GM18526 (cell line): Measurements from ENCODE around the gene JARID2.

Experiments used
- POLR2A ChIP-seq: IDR thresholded peaks from 3 replicates; pipeline ENCODE4 v1.6.1; 2011; ENCODE audit not compliant: insufficient read length; ENCODE audit errors: extremely low read depth

Gene JARID2

GRCh38 chr6:15242937-15243614 lies 2.8 kb upstream of the JARID2 start:
- no peak for TF ChIP-seq POLR2A

DNA sequence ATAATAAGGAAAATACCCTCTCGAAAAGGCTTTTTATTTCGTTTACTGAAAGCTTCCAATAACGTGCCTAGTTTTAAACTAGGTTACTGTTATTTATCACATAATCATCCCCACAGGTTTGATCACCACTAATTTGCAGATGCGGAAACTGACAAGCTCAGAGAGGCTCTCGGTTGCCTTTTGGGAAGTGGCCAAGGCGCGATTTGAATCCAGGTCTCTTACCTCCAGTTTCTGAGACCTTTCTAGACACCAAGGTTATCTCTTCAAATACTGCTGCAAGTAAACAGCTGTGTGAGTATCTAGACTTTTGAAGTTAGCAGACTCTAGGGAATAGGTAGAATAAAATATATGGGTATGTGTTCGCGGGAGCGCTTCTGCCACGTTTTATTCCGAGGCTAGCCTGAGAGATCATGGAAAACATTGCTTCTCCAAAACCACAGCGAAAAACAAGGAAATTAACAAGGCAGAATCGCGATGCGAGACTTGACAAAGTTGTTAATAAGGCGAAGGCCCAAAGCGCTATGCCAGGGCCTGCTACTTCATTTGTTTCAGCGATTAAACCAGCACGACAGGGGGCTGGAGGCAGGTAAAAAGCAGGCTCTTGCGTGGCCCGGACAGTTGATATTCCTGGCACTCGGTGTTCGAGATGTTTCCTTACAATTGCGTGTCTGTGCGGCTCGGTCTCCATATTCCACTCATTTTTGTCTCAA lies 1.8 kb upstream of the JARID2 start:
- TF ChIP-seq POLR2A, result no peak

DNA sequence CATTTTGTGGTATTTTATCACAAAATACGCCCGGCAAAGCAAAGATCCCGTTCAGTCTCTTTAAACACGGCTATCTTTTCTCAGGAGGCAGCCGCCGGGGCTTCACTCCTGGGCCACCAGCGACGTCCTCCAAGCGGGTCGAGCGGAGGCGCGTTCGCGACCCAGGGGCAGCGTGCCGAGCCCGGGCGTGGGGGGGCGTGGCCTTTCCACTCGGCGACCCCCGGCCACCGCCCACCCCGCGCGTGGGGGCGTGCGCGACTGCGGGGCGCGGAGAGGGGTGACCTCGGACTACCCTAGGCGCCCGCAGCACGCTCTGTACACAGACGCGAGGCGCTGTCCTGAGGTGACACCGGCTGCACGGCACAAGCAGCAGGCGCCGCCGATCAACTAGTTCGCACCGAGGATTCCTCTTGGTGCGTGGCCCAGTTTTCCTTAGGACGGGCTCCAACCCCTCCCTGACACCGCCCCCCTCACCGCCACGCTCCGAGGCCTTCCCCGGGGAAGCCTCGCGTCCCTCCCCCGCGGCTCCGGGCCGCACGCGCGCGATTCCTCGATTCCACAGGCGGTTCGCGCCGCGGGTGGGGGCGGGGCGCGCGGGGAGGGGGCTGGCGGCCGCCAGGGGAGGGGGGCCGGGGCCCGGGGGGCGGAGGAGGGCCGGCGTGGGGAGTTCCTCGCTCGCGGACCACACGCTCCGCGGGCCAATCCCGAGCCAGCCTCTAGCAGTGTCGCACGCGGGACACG lies 1.1 kb upstream of the JARID2 start:
- TF ChIP-seq POLR2A, result peak; percentile 51

DNA sequence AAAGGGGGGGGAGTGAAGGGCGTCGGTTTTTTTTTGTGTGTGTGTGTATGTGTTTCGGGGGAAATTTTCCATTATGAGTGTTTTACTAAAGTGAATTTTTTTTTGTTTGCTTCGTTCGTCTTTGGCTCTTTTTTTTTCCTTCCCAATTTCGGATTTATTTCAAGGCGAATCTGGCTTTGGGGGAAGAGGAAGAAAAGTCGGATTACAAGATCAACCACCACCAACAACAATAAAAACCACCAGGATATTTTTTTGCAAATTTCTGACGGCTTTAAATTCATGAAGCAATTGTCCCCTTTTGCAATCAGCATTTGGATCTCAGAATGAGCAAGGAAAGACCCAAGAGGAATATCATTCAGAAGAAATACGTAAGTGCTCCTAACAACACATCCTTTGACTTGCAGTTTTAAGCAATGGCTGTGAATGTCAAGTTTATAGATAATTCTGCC lies 372 bp downstream of the JARID2 start:
- TF ChIP-seq POLR2A, result no peak

DNA sequence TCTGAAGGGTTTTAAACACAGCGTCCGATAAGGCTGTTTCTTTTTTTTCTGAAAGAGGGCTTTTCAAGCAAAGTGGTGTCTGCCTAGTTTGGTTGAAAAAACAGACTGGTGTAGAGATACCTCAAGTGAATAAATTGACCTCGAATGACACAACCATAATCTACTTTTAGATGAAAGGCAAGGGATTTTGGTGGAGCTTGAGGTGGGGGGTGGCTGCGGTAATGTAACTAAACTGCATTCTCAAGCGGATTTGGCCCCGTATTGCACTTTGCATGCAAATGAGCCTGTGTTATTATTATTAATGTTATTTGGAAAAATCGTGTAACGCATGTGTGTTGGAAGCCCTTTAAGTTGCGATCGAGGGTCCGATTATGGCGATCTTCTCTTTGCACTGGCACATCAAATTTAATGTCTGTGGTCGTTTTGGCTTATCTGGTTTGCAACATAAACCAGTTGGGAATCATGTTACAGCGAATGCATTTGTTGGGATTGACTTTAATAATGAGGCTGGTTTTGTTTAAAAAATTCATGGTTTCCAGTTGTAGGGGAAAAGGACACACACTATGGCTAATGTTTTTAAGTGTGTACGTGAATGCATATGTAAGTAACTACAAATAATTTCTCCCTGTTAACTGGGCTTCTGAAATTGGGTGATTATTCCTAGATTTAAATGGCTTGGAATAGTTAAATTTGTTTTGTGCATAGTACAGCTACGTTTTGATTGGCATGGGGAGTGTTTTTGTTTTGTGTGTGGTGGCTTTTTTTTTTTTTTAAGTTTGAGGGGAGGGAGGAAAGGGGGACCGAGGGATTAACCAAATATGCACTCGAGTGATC lies 1.0 kb downstream of the JARID2 start:
- no peak for TF ChIP-seq POLR2A

DNA sequence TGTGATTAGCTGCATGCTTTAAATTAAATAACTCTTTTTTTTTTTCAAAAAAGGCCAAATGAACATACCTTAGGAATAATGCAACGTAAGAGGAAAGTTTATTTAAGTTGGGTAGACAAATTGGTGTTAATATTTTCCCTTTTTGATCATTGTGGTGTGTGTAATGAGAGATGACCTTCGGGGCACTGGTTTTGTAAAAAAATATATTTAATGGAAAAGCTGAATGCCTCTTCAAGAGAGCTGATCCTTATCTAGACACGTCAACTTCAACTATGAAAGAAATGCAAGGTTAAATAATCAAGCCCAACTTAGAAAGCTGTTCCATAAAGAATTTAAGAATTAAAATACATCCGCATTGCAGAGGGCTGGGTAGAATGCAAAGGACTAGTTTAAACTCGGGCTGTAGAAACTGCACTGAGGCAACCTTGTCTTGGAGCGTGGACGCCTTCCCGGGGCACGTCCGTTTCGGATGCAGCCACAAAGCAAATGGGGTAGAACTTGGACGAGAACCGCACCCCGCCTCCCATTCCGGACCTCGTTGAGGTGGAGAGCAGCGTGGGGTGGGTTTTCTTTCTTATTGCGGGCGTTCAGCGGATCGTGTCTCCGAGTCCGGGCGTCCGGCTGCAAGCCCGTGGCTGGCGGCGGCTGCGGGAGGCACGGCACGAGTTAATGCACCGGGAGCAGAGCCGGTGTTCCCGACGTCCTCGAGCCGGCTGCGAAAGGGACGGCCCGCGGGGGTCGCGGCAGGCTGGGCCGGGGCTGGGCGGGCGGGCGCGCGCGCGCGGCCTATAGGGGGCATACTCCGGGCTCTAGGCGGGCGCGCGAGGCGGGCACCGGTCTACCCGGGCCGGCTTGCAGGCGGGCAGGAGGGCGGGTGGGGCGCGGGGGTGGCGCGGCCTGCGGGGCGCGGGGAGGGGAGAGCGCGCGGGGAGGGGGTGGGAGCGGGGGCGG lies 1.9 kb downstream of the JARID2 start:
- TF ChIP-seq POLR2A, result no peak

DNA sequence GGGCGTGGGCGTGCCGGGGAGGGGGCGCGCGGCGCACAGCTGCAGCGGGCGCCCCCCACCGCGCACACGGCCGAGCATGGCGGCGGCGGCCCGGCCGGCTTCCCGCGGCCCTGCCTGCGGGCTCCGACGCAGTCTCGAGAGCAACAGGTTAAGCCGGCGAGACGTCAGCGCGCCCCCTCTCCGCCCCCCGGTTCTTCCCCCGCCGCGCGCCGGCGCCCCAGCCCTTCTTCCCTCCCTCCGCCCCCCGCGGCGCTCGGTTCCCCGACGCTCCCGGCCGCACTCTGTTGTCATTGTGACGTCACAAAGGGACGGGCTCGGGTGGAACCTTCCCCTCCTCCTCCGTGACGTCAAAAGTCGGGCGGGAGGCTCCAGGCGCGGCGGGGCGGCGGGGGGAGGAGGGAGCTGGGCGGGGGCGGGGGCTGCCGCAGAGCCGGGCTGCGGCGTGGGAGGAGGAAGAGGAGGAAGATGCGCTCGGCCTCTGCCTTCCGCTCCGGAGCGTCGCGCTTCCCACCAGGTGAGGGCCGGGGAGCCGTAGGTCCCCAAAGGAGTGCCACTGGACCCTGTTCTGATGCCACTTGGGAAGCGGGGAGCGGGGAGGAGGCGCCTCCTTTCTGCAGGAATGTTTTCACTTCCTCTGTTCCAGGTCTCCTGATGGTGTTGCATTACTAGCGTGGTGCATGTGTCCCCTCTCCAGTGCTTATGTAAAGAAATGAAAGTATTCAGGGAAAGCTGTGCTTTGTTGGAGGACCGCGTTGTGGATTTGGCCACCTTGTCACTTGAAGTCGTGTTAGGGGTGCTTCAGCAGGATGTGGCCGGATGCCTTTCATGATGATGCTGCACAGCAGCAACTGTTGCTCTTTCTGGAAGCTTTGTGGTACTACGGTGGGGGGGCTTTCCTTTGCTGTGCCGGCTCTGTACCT lies 2.8 kb downstream of the JARID2 start:
- no peak for TF ChIP-seq POLR2A

- TF ChIP-seq POLR2A, result no peak
These were observed 3.6 kb downstream of the JARID2 start for GRCh38 chr6:15249371-15250019.

- no peak for TF ChIP-seq POLR2A
These were observed 4.6 kb downstream of the JARID2 start for GRCh38 chr6:15250187-15251168.

DNA sequence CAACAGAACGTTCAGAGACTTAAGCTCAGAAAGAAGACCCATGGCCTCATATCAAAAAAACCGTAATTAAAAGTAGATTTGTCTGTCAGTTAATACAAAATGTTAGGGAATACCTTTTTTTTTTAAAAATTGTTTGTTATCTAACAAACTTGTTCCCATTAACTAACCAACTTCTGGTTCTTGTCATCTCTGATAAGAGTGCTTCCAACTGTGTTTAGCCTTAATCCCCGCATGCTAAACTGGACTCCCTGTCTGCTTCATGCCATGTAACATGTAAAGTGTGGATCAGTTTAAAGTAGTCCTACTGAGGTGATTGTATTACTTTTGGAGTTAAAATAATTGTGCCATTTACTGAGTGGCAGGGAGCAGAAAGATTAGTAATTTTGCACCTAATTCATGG lies 6.3 kb downstream of the JARID2 start:
- TF ChIP-seq POLR2A, result no peak

DNA sequence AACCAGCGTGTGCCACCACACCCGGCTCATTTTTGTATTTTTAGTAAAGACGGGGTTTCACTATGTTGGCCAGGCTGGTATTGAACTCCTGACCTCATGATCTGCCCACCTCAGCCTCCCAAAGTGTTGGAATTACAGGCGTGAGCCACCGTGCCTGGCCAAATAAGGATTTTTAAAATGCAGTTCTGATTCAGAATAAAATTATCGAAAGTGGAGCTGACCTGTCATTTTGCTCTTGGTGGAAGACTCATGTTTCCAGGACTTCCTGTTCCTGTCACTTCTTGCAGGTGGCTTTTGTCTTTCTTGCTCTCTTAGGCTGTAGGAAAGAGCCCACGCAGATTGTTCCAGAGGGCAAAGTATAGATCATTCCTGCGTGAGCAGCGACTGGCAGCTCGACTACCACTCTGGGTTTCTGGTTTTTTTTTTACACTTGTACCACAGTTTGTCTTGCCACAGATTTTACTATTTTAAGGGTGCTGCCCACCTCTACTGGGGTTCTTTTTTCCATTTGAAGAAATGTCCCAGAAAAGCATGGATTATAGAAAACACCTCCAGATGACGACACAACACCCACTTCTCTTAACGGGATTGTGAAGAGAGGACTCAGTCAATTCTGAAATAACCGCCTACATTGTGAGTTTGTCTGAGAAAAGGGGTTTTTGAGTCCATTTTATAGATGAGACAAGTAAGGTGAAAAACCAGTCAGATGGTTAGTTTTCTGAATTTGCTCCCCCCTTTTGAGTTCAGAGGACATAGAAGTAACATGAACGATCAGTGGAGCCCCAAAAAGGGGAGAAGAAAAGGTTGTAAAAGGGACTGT lies 7.5 kb downstream of the JARID2 start:
- TF ChIP-seq POLR2A, result no peak
